ENCODE results near the gene CAMK2N1. TPM values are rescaled to one million over a fixed set of nuclear protein-coding genes. Genes with fewer than 3 reads are reported as not detected.

CAMK2N1 gene
- total and polyA plus RNA-seq, 2 of the 8 experiments (the other 6 are each of a cell fraction or from before 2014, with no cell fraction given) = 2.3 to 5.6 TPM

DNA sequence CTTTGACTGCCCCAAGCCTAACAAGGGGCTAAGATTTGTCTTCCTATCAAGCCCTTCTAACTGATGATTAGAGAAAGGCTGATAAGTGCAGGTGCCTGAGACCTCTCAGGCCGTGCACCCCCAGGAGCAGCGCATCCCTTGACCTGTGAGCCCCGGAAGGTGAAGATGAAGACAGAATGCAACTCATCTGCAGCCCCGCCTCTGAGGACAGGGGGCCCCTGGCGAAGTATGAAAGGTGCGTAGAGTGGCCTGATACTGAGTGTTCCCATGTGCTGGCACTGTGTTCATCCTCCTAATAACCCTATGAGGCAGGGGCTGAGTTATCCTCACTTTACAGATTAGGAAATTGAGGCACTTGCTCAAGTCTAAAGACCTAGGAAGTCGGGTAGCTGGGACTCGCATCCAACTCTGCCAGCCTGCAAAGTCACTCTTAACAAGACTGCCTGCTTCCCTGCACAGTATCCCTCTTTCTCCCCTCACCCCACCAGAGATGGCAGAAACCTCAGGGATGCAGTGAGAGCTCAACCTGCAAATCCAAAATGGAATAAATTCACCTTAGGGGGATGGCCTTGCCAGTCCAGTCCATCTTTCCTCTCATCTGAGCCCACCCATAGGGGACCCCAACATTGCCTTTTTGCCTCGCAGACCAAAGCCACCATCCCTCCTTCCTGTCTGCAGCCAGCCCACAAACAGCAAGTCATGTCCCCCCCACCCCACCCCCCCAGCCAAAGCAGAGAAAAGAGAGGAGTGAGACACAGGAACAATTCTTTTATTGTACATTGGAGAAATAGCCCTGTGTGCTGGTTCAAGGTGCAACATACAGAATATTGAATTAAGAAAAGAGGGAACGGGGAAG is 4.1 kb downstream of the CAMK2N1 start:
- Histone ChIP-seq H3K14ac (ENCODE audit: insufficient read length) (no peak overlapping the region), H3K79me2 (ENCODE audit: control insufficient read depth in 1 of 2, insufficient read depth in 2 of 2, low read length in 2 of 2) (no peaks in the 10 kb centered on the region), H3K27ac (ENCODE audit: low read depth, low read length) (no peak overlapping the region), H2BK5ac (ENCODE audit: low read depth, low read length) (no peak overlapping the region), H3K4ac (replicated peaks; ENCODE audit: insufficient read length, low read depth, low read length) (no peak overlapping the region), H2BK15ac (ENCODE audit: low read length) (no peak overlapping the region), H2BK12ac (ENCODE audit: low read depth, low read length) (no peak overlapping the region), H3K9me3 (ENCODE audit: insufficient read depth in 2 of 2, low read depth in 1 of 2, low read length in 1 of 2) (no peaks in the 10 kb centered on the region), H3K9ac (replicated peaks in 1 of 4; ENCODE audit: extremely low read depth in 1 of 4, low read depth in 3 of 4, low read length in 3 of 4) (no peak overlapping the region), H3K79me1 (ENCODE audit: low read depth, low read length) (no peaks in the 10 kb centered on the region), H2AK5ac (ENCODE audit: low read depth, low read length) (no peak overlapping the region), H3K23me2 (ENCODE audit: low read depth, low read length) (peaks cover 26% of the 10 kb centered on the region), H3K4me1 (replicated peaks in 1 of 4; ENCODE audit: control insufficient read depth in 3 of 4, insufficient read depth in 4 of 4, low read length in 3 of 4) (peaks cover 8 to 21% (median 11%) of the 10 kb centered on the region in 4 experiments), H3K23ac (ENCODE audit: insufficient read length) (no peak overlapping the region), H2AFZ (ENCODE audit: low read length) (no peak overlapping the region), H4K20me1 (replicated peaks in 1 of 2; ENCODE audit: control insufficient read depth in 1 of 2, insufficient read depth in 2 of 2, low read length in 2 of 2) (peaks cover 3 to 7% of the 10 kb centered on the region in 2 experiments), H3K36me3 (ENCODE audit: control insufficient read depth in 2 of 4, insufficient read depth in 4 of 4, low read length in 3 of 4) (no peaks in the 10 kb centered on the region), H3K56ac (replicated peaks; ENCODE audit: insufficient read length, low read depth, low read length) (no peak overlapping the region), H2BK120ac (replicated peaks; ENCODE audit: low read depth, low read length) (no peak overlapping the region), H2BK20ac (ENCODE audit: low read length) (no peak overlapping the region), H4K8ac (ENCODE audit: extremely low read depth, insufficient read depth, low read length) (no peak overlapping the region), H3K27me3 (replicated peaks in 1 of 4; ENCODE audit: control insufficient read depth in 3 of 4, extremely low read depth in 1 of 4, insufficient read depth in 3 of 4, low read length in 3 of 4) (peaks cover 4 to 39% (median 26%) of the 10 kb centered on the region in 4 experiments), H3K4me3 (ENCODE audit: extremely low read depth in 1 of 4, insufficient read depth in 2 of 4, low read depth in 3 of 4, low read length in 4 of 4) (no peak overlapping the region; a peak in 1 of 8 replicates), H4K5ac (ENCODE audit: insufficient read length, low read depth, low read length) (no peak overlapping the region), H3K4me2 (ENCODE audit: insufficient read depth in 1 of 2, low read depth in 2 of 2, low read length in 2 of 2) (no peak overlapping the region), H3K18ac (ENCODE audit: extremely low read depth, low read length) (no peak overlapping the region), H4K91ac (replicated peaks; ENCODE audit: insufficient read length, low read length) (no peak overlapping the region)
- POLR2A ChIA-PET (ENCODE audit: partially characterized antibody) = interaction anchor here (1.0 kb wide), 1 partner anchor 10 kb away, joined by 4 read pairs; no protein-coding TSS in a partner anchor
- DNase-seq (ENCODE audit: low read depth in 1 of 2, low spot score in 2 of 2) = no peak
- CTCF ChIA-PET (ENCODE audit: partially characterized antibody) = interaction anchor here (0.9 to 3.7 kb wide), 12 partner anchors 9 to 562 kb away, joined by 3 to 42 read pairs (median 4); no protein-coding TSS in a partner anchor
- WGBS, 2 experiments (ENCODE audit: extremely low coverage in 1 of 2, insufficient coverage in 1 of 2, insufficient read length in 1 of 2, insufficient replicate concordance in 2 of 2, low coverage in 1 of 2, low lambda C conversion rate in 2 of 2, missing lambda C conversion rate in 1 of 2) = 57% methylated on average over 10 of the region's 10 CpGs; no CpG with 5 or more reads in 1 of the 2 experiments
- FAIRE-seq = no peak
- no peak for TF ChIP-seq POLR2A (IDR thresholded peaks at IDR 0.05; ENCODE audit: control extremely low read depth in 1 of 2, low read depth in 2 of 2, low read length in 2 of 2)
- TF ChIP-seq GABPA (IDR thresholded peaks at IDR 0.05; ENCODE audit: borderline replicate concordance, insufficient read depth, low read length) = no peak
- no peak for TF ChIP-seq JUND (IDR thresholded peaks at IDR 0.05; ENCODE audit: low read length)
- no peak for TF ChIP-seq CBX8 (IDR thresholded peaks at IDR 0.05; ENCODE audit: borderline replicate concordance, low read depth, low read length)
- no peak for TF ChIP-seq CTBP2 (IDR thresholded peaks at IDR 0.05; ENCODE audit: borderline replicate concordance, insufficient read depth, insufficient read length, low read length)
- no peak for TF ChIP-seq NRF1 (IDR thresholded peaks at IDR 0.05; ENCODE audit: low read depth, low read length)
- no peak for TF ChIP-seq TAF1 (IDR thresholded peaks at IDR 0.05; ENCODE audit: low read depth, low read length)
- no peak for TF ChIP-seq BACH1 (IDR thresholded peaks at IDR 0.05; ENCODE audit: low read length)

Data from H1 (cell line).